GM12801 (cell line): Measurements from ENCODE around the gene SLC25A48.

Experiments used
- CTCF ChIP-seq: IDR thresholded peaks from one replicate; pipeline ENCODE4 v1.5.1; 2011; ENCODE audit warnings: control low read depth; ENCODE audit not compliant: insufficient read length; ENCODE audit errors: extremely low read depth

SLC25A48 gene

GRCh38 chr5:135821061-135821801 lies 13.2 kb upstream of the SLC25A48 start:
- TF ChIP-seq CTCF: no peak

- TF ChIP-seq CTCF: no peak
Observed at GRCh38 chr5:135821802-135822201, 12.7 kb upstream of the SLC25A48 start.

GRCh38 chr5:135822286-135822685 lies 12.2 kb upstream of the SLC25A48 start:
- no peak for TF ChIP-seq CTCF

GRCh38 chr5:135822959-135823358 lies 11.5 kb upstream of the SLC25A48 start:
- no peak for TF ChIP-seq CTCF

- TF ChIP-seq CTCF: no peak
Observed at GRCh38 chr5:135823881-135824280, 10.6 kb upstream of the SLC25A48 start.

- TF ChIP-seq CTCF: no peak
Observed at GRCh38 chr5:135824541-135825041, 9.9 kb upstream of the SLC25A48 start.

GRCh38 chr5:135825373-135826220 lies 8.9 kb upstream of the SLC25A48 start:
- TF ChIP-seq CTCF: no peak
